HUES64 (cell line): Measurements from ENCODE around the gene GIMAP4.
A peak's percentile ranks its signal among the peaks of the same experiment; 100 is the strongest.
"Not testable (repeated sequence)": the region's sequence is repeated elsewhere in the genome, so short reads cannot be mapped to it uniquely, and the experiment has no call there.

Source experiments
- H3K27ac ChIP-seq: 2 replicates; pipeline ENCODE4 v1.7.0; 2013; ENCODE audit warnings: low read depth, low read length, inconsistent platforms
- H3K27me3 ChIP-seq: 2 replicates; pipeline ENCODE4 v1.6.1; 2013; ENCODE audit warnings: mild to moderate bottlenecking, low read length; ENCODE audit not compliant: insufficient read depth
- H3K36me3 ChIP-seq: 2 replicates; pipeline ENCODE4 v1.6.1; 2013; ENCODE audit warnings: mild to moderate bottlenecking, low read length; ENCODE audit not compliant: insufficient read depth
- H3K4me1 ChIP-seq: 2 replicates; pipeline ENCODE4 v1.6.1; 2013; ENCODE audit warnings: mild to moderate bottlenecking, low read length, moderate library complexity; ENCODE audit not compliant: insufficient read depth
- H3K4me3 ChIP-seq: 2 replicates; pipeline ENCODE4 v1.5.1; 2013; ENCODE audit warnings: mild to moderate bottlenecking, low read length, moderate library complexity
- H3K9ac ChIP-seq: 2 replicates; pipeline ENCODE4 v1.6.1; 2013; ENCODE audit warnings: mild to moderate bottlenecking, low read depth, low read length
- H3K9me3 ChIP-seq: 2 replicates; pipeline ENCODE4 v1.6.1; 2013; ENCODE audit warnings: low read depth, low read length; ENCODE audit not compliant: insufficient read depth
- WGBS: fragments of 150-250, 120-280 bp; methylation state at CpG from one replicate; pipeline ENCODE4 v1.1.7; 2013; ENCODE audit warnings: missing lambda C conversion rate; 5-methylcytosine and 5-hydroxymethylcytosine counted together

The GIMAP4 gene

DNA sequence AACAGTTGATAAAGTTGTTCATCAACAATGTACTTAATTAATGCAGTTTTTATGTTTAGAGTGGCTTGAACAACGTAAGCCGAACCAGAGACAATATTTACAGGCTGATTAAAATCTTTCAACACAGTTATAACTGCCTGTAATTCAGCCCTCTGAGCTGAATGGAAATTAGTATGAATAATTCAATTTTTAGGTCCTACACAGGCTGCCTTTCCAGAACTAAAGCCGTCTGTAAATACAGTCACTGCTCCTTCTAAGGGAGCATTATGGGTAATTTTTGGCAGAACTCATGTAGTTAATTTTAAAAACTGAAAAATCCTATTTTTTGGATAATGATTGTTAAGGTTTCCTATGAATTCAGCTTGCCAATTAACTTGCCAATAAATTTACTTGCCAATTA, 2.6 kb upstream of the GIMAP4 start:
- Histone ChIP-seq H3K27me3 (no peaks in the 10 kb centered on the region; the same call in 1 of the 2 replicates), H3K4me1 (peaks cover 41% of the 10 kb centered on the region), H3K9me3 (peaks cover 10% of the 10 kb centered on the region), H3K9ac (no peak overlapping the region), H3K27ac (no peak overlapping the region), H3K4me3 (no peak overlapping the region), H3K36me3 (no peaks in the 10 kb centered on the region)
- WGBS, result 94% methylated on average over 1 of the region's 3 CpGs

- no peaks in the 10 kb centered on the region for H3K36me3 ChIP-seq
- H3K9me3 ChIP-seq, result peaks cover 7% of the 10 kb centered on the region
- no peak overlapping the region for H3K27ac ChIP-seq
- 85% methylated on average over 7 of the region's 7 CpGs for WGBS
- H3K9ac ChIP-seq, result no peak overlapping the region
- peaks cover 41% of the 10 kb centered on the region for H3K4me1 ChIP-seq
- no peak overlapping the region for H3K4me3 ChIP-seq
- no peaks in the 10 kb centered on the region; the same call in 1 of the 2 replicates for H3K27me3 ChIP-seq
Observed at GRCh38 chr7:150565239-150565638, 2.0 kb upstream of the GIMAP4 start.

- 25% methylated on average over 3 of the region's 3 CpGs for WGBS
- H3K36me3 ChIP-seq, result no peaks in the 10 kb centered on the region
- no peak overlapping the region for H3K27ac ChIP-seq
- H3K9me3 ChIP-seq, result peaks cover under 1% of the 10 kb centered on the region; the same call in 1 of the 2 replicates
- H3K27me3 ChIP-seq, result no peaks in the 10 kb centered on the region; the same call in 1 of the 2 replicates
- H3K4me3 ChIP-seq, result peak overlapping the region; percentile 24; the same call in 1 of the 2 replicates
- H3K9ac ChIP-seq, result no peak overlapping the region
- H3K4me1 ChIP-seq, result peaks cover 41% of the 10 kb centered on the region
Observed at GRCh38 chr7:150566123-150566522, 1.1 kb upstream of the GIMAP4 start.

DNA sequence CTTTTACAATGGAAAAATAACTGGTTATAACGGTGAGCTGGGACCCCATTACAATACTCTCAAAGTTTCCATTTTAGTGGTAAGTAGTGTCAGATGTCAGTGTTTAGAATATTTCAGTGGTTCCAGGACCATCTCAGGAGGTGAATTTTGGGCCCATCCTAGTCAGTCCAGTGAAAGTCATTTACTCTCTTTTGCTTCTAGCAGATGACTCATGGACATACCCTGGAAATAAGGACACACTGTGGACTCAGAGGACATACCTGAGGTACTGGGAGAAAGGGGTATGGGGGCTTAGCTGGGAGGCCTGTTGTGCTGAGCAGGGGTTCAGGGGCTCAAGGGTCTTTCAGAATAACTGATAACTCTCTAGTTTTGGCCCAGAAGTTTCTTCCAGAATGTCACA, 618 bp upstream of the GIMAP4 start:
- Histone ChIP-seq H3K4me1 (peaks cover 41% of the 10 kb centered on the region), H3K4me3 (no peak overlapping the region), H3K27me3 (no peaks in the 10 kb centered on the region; the same call in 1 of the 2 replicates), H3K9ac (no peak overlapping the region), H3K9me3 (no peaks in the 10 kb centered on the region), H3K36me3 (no peaks in the 10 kb centered on the region), H3K27ac (no peak overlapping the region)
- no CpG with 5 or more reads among the region's 1 CpG for WGBS

- no peak overlapping the region for H3K27ac ChIP-seq
- no peak overlapping the region for H3K9ac ChIP-seq
- H3K4me1 ChIP-seq, result peaks cover 41% of the 10 kb centered on the region
- H3K9me3 ChIP-seq, result no peaks in the 10 kb centered on the region
- 88% methylated on average over 3 of the region's 3 CpGs for WGBS
- H3K4me3 ChIP-seq, result no peak overlapping the region
- no peaks in the 10 kb centered on the region for H3K36me3 ChIP-seq
- H3K27me3 ChIP-seq, result no peaks in the 10 kb centered on the region; the same call in 1 of the 2 replicates
Observed at GRCh38 chr7:150567871-150568301, 696 bp downstream of the GIMAP4 start.

- H3K9ac ChIP-seq, result no peak overlapping the region
- H3K4me3 ChIP-seq, result no peak overlapping the region
- H3K9me3 ChIP-seq, result no peaks in the 10 kb centered on the region
- peaks cover 35% of the 10 kb centered on the region for H3K4me1 ChIP-seq
- H3K27me3 ChIP-seq, result no peaks in the 10 kb centered on the region; the same call in 1 of the 2 replicates
- no peak overlapping the region for H3K27ac ChIP-seq
- H3K36me3 ChIP-seq, result no peaks in the 10 kb centered on the region
- WGBS, result 96% methylated on average over 2 of the region's 2 CpGs
Observed at GRCh38 chr7:150568714-150569113, 1.5 kb downstream of the GIMAP4 start.

DNA sequence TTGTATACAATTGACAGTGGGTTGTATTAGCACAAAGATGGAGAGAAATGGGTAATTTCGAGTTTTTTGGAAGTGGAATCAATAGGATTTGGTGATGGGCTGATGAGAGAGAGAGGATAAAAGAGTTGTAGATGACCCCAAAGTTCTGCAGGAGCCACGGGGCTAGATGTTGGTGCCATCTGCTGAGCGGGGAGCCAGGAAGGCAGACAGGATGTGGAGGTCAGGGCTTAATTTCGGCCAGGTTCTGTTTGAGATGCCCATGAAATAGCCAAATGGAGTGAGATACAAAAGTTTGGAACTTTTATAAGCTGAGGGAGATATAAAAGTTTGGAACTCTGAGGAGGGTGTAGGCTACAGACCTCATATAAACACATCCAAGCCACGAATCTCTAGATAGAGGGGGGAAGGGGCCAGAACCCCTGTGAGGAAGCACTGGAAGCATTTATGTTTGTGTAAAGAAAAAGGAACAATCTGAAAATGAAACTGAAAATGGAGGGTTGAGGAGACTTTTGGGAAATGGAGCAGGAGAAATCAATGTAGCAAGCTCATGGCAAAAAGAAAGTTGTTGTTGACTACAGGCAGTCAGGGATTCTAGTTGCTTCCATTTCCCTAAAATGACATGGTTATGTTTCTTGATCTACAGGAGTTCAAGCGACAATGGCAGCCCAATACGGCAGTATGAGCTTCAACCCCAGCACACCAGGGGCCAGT, 2.2 kb downstream of the GIMAP4 start:
- WGBS, result 89% methylated on average over 7 of the region's 7 CpGs
- Histone ChIP-seq H3K27ac (no peak overlapping the region), H3K36me3 (no peaks in the 10 kb centered on the region), H3K4me1 (peaks cover 30% of the 10 kb centered on the region), H3K9ac (no peak overlapping the region), H3K27me3 (no peaks in the 10 kb centered on the region; the same call in 1 of the 2 replicates), H3K9me3 (no peaks in the 10 kb centered on the region), H3K4me3 (no peak overlapping the region)

GRCh38 chr7:150570556-150571465, 3.6 kb downstream of the GIMAP4 start:
- Histone ChIP-seq H3K9me3 (no peaks in the 10 kb centered on the region), H3K27me3 (no peaks in the 10 kb centered on the region), H3K4me1 (peaks cover 17% of the 10 kb centered on the region), H3K4me3 (no peak overlapping the region), H3K9ac (no peak overlapping the region), H3K27ac (no peak overlapping the region), H3K36me3 (no peaks in the 10 kb centered on the region)
- 91% methylated on average over 5 of the region's 5 CpGs for WGBS

DNA sequence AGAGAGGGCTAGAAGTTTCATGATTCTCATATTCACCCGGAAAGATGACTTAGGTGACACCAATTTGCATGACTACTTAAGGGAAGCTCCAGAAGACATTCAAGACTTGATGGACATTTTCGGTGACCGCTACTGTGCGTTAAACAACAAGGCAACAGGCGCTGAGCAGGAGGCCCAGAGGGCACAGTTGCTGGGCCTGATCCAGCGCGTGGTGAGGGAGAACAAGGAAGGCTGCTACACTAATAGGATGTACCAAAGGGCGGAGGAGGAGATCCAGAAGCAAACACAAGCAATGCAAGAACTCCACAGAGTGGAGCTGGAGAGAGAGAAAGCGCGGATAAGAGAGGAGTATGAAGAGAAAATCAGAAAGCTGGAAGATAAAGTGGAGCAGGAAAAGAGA, 5.3 kb downstream of the GIMAP4 start:
- Histone ChIP-seq H3K27ac (no peak overlapping the region), H3K27me3 (no peaks in the 10 kb centered on the region), H3K4me1 (peaks cover 4% of the 10 kb centered on the region; the same call in 1 of the 2 replicates), H3K4me3 (no peak overlapping the region), H3K9ac (no peak overlapping the region), H3K9me3 (no peaks in the 10 kb centered on the region), H3K36me3 (no peaks in the 10 kb centered on the region)
- WGBS, result 95% methylated on average over 10 of the region's 10 CpGs

GRCh38 chr7:150579979-150580637, 12.9 kb downstream of the GIMAP4 start:
- not testable (repeated sequence) for H3K4me1 ChIP-seq, H3K4me3 ChIP-seq, H3K27me3 ChIP-seq, H3K9ac ChIP-seq, H3K27ac ChIP-seq, H3K9me3 ChIP-seq, H3K36me3 ChIP-seq
- WGBS, result 90% methylated on average over 7 of the region's 7 CpGs
